ENCODE measurements around the gene ZNF783.
A peak's percentile ranks its signal among the peaks of the same experiment; 100 is the strongest.

ZNF783 gene

DNA sequence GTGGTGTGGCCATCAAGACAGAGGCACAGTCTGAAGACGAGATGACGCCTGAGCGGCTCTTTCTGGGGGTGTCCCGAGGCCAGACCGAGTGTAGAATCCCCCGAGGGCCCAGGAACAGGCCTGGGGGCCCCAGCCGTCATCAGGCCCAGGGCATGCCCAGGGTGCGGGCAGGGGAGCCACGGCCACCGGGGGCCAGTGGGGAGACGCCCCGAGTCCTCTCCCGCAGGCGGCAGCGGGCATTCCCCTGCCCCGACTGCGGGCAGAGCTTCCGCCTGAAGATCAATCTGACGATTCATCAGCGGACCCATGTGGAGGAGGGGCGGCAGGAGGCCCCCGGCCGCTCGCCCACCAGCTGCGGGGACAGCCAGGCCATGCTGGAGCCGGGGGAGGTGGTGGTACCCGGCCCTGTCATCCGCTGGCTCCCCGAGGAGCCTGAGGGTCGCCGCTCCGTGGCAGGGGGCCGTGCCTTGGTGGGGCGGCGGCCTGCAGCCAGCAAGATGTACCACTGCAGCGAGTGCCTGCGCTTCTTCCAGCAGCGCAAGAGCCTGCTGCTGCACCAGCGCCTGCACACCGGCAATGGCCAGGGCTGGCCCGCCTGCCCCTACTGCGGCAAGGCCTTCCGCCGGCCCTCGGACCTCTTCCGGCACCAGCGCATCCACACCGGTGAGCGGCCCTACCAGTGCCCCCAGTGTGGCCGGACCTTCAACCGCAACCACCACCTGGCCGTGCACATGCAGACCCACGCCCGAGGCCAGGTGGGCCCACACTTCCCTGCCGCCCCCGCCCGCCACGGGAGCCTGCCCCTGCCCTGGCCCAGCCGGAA, 19.7 kb downstream of the ZNF783 start:
- DNase-seq (ENCODE audit: low read depth): no peak

DNA sequence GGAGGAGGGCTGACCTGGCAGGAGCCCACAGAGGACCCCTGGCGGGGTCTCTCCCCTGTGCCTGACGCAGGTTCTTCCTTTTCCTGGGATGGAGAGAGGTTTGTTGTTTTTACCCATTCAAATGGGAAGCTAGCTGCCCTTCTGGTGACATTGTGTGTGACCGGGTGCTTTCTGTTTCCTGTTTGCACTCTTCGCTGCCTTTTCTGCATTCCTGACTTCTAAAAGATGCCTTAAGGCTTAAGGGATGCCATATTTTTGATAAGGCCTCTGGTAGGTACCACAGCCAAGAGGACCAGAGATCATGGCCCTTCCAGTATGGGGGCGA, 20.3 kb downstream of the ZNF783 start:
- no peak for DNase-seq (ENCODE audit: low read depth)

DNA sequence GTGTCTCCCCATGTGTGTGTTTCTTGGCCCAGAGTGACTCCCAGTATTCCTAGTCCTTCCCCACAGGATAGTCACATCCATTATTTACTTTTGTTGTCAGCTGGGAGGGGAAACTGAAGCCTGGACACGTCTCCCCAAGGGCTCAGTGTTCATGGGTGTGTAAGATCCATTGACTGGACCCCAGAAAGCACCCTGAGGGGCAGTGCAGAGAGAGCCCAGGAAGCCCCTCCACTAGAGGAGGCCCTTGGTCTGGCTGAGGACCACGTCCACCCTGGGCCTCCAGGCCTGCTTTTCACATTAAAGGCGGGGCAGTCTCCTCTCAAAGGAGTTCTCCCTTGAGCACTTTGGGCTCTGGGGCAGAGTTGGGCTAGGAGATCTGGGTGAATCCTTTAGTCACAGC, 21.3 kb downstream of the ZNF783 start:
- DNase-seq (ENCODE audit: low read depth): no peak

DNA sequence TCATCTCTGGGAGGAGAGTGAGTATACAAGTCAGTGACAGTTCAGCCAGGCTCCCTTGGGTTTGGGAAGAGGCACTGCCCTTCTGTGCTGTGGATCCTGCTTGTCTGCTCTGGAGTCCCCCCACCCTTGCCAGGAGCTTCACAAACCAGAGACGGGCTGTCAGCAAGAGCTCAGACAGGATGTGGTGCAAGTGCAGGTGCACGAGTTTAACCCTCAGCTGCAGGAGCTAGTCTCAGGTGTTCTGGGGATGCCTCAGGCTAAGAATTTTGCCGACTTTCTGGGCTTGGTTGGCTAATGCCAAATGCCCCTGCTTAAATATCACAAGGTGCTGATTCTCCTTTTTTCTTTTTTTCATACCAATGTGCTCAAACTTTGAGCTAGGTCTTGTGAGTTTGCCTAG, 22.3 kb downstream of the ZNF783 start:
- DNase-seq (ENCODE audit: low read depth): no peak

DNA sequence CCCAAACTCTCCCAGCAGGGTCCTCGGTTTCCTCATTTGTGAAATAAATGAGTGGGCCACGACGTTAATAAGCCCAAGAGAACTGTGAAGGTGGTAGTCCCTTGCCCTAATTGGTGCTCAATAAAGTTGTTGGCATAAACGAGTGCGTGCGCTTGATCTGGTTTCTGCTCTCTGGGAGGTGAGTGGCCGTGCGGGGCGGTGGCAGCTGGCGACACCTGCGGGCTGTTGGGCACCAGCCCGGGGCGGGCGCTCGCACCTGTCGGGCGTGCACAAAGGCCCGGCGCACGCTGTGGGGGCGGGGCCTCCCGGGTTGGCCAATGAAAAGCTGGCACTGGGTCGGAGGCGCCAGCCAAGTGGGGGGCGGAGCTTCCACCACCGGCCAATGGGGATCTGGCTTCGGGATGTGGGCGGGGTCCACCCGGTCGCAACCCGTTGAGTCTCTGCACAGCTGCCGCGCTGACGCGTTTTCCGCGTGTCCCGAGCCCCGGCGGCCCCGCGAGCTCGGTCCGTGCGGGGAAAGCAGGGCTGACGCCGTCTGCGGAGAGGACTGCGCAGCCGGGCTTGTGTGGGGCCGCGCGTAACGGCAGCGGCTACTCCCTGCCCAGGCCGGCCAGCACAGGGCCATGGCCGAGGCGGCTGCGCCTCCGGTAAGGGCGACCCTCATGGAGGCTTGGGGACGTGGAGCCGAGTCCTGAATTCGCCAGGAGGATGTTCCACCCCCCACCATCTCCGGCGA, 23.0 kb downstream of the ZNF783 start:
- DNase-seq (ENCODE audit: low read depth): peak; percentile 91

DNA sequence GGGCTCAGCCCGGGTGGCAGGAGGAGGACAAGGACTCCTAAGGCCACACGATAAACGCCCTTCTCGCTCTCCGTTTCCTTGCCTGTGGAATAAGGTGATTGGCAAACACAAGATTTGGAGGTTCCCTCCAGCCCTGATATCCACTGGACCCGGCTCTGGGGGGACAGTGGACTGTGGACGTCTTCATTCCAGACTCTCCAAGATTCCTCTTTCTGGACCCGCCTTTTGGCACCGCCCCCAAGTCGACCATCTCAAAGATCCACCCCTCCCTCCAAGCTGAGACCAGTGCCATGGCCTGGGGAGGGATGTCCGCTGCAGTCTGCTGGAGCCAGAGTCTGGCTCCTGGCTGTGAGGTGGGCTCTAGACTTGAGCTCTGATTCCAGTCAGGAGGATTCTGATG, 23.6 kb downstream of the ZNF783 start:
- no peak for DNase-seq (ENCODE audit: low read depth)

DNA sequence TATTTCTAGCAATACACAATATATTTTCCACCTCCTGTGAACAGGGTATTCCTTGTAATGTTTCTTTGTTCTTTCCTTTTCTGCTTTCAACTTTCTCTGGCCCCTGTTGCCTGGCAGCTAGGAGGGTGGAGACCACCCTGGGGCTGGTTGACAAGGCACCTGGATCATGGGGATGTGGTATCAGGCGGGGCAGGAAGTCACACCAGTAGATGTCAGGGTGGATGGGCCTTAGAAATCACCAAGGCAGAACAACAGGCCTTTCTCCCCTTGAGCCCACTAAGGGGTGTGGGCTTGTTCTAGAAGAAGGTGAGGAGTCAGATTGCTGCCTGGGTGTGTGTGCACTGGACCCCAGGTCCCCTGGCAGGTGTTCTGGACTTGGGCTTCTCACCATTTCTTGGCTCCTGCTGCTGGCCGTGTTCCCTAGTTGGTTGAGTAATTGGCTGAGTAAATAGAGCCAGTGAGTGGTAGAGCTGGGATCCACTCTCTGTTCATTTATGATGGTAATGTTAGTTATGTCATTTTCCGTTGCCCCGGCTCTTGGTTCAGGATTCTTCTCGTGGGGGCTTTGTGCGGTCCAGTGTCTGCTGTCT, 24.9 kb downstream of the ZNF783 start:
- DNase-seq (ENCODE audit: low read depth): no peak

DNA sequence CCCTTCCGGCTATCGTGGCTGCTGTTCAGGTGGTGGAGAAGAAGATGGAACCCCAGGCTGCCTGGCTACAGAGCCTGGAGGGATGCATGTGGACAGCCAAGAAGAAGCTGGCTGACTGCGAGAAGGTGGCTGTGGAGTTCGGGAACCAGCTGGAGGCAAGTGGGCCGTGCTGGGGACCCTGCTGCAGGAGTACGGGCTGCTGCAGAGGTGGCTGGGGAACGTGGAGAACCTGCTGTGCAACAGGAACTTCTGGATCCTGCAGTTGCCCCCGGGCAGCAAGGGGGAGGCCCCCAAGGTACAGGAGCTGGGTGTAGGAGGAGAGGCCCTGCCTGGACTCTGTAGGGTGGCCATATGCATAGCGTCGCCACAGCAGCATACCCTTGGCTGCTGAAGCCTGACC, 25.6 kb downstream of the ZNF783 start:
- no peak for DNase-seq (ENCODE audit: low read depth)

DNA sequence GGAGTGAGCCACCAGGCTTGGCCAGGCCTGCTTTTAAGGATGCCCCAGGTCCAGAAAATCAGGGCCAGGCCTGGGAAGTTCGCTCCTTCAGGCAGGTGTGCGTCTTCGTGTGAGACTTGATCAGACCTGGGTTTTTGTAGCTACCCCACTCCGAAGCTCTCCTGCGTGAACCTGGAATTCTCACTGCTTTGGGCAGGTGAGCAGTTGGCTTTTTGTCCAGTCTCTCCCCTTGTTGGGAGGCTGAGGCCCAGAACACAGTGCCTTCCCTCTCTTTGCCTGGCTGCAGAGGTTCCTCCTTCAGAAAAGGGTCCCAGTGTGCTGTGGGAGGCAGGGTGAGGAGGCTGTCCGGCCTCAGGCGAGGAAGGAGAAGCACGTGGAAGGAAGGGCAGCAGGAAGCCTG, 27.3 kb downstream of the ZNF783 start:
- no peak for DNase-seq (ENCODE audit: low read depth)

DNA sequence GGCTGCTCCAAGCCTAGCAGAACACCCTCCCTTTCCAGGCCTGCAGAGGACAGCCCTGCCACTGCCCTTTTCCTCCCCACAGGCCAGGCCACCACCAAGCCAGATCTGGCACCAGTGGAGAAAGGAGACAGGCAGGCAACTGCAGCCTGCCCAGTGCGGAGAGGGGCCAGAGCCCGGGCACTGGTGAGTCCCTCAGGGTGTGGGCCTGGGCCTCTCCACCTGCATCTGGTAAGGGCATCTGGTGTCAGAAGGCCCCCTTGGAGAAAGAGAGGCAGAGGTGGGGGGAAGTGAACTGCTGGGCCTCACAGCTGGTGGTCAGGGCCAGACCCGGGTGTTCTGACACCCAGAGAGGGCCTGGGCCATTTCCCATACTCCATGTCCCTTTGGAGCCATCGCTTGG, 27.9 kb downstream of the ZNF783 start:
- no peak for DNase-seq (ENCODE audit: low read depth)

DNA sequence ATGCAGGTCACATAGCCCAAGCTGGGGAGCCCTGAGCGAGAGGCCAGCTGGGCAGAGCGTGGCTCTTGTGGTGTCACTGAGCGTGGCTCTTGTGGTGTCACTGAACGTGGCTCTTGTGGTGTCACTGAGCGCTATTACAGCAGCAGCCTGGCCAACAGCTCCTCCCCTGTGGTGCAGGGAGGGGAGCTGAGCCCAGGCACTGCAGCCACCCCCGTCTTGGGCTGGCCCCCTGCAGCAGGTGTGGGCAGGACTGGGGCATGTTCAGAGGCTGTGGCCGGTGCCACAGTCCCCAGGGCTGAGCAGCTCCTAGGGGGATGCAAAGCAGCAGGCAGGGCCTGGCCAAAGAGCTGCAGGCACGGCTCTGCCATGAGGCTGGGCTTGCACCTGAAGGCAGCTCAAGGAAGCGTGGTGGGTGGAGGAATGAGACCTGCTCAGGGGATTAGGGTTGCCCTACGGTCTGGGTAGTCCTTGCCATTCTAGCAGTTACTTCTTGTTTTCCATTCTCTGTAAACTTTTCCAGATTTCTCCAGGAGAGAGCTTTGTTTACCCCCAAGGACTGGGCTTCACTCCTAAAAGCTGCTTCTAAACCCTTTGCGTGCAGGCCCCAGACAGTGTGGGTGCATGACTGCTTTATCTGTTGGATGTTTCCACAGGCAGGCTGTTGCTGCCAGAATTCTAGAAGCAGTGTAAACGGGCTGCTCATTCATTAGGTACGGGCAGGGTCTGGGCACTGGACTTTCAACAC, 29.2 kb downstream of the ZNF783 start:
- DNase-seq (ENCODE audit: low read depth): no peak

DNA sequence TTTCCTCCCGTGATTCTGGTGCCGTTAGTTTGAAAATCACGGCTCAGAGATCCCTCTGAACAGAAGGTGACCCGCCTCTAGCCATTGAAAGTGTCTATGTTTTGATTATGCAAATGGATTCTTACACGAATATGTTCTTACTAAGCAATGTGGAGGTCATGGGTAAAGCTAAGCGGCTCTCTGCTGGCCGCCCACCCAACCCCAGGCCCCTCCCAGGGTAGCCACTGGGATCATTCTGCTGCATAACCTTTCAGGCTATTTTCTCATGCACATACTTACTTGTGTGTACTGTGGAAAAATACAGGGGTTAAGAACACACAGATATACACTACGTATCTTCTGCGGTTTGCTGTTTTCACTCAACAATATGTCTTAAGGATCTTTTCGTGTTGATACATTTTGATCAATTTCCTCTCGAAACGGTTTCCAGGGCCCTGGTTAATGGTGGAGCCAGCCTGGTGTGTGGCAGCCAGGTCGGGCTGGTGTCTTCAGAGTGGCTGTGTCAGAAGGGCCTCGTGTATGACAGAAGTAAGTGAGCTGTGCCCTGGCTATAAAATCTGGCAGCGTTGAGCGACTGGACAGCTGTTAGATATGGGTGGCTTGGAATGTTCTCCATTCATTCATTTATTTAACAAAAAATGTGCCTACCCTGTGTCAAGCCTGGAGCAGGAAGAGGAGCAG, 29.9 kb downstream of the ZNF783 start:
- DNase-seq (ENCODE audit: low read depth): no peak

DNA sequence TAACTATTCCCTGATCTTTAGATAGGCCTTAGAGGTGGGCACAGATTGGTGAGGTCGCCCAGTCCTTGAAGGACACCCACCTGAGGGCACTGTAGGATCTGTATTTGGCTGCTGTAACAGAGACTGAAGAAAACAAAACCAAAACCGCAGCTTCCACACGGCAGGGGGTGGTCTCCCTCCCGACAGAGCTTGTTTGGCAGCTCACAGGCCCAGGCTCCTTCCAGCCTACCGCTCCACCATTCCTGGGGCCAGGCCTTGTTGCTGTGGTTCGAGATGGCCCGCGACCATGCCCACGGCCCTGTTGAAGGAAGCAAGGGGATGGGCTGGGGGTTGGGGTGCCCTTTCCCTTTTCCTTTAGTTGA, 30.4 kb downstream of the ZNF783 start:
- no peak for DNase-seq (ENCODE audit: low read depth)

DNA sequence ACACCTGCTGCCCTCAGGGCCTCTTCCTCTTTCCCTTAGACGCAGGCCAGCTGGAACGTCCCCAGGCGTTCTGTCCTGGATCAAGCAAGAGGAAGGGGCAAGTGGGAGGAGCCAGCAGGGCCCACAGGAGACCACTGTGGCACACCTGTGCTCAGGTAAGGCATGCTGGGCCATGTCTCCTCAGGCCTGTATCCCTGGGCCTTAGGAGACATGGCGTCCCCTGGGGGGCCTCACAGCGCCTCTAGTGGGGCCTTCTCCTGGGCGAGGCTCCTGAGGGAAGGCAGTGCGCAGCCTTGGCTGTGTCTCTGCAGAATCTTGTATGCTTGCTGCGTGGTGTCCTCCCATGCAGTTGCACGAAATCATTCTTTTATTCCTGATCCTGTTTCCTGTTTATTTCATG, 31.3 kb downstream of the ZNF783 start:
- DNase-seq (ENCODE audit: low read depth): no peak

DNA sequence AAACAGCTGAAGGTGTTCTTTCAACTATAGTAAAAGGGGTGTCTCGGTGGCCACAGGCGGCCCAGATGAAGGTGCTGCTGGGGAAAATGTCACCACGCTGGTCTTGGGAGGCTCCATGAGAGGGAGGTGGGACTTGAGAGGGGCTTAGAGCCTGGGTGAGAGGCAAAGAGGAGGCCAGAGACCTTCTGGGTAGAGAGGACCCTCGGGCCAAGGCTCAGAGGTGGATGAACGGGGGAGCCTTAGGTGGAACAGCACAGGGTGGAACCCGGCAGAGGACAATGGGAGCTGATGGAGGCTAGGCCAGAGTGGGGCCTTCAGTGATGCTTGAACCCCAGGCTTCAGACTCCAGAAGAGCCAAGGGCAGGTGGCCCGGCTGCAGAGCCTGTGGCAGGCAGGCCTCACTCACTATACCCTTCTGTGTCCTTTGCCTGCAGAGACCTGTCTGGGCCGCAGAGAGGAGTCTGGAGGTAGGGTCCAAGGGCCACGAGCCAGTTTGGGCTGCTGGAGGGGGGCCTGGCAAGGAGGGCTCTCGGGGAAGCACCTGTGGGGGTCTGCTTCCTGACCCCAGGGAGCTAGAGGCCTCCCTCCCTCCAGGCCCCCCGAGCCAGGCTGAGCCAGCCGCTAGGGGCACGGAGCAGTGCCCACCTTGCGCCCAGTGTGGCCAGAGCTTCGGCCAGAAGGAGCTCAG, 32.1 kb downstream of the ZNF783 start:
- DNase-seq (ENCODE audit: low read depth): no peak

DNA sequence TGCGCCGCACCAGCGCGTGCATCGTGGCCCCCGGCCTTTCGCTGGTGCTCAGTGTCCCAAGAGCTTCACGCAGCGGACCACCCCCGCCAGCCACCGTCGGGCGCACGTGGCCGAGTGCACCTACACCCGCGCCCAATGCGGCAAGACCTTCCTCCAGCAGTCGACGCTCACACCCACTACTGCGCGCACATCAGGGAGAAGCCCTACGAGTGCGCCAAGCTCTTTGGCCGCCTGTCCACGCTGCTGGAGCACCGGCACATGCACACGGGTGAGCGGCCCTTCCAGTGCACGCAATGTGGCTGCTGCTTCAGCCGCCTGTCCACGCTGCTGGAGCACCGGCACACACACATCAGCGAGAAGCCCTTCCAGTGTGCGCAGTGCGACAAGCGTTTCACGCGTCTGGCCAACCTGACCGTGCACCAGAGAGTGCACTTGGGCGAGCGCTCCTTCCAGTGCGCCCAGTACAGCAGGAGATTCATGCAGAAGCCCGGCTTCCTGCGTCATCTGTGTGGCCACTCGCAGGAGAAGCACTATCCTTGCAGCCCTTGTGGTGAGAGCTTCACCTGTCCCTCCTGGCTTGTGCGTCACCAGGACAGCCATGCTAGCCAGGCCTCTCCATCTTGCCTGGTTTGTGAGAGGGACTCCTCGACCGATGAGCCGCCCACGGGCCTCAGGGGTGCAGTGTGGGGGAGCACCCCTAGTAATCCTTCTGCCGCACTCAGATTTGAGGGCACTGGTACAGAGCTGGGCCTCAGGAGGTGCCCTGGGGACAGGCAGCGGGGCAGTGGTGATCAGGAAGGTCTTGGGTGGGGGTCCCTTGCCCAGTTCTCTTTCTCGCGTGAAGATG, 32.9 kb downstream of the ZNF783 start:
- DNase-seq (ENCODE audit: low read depth): no peak

DNA sequence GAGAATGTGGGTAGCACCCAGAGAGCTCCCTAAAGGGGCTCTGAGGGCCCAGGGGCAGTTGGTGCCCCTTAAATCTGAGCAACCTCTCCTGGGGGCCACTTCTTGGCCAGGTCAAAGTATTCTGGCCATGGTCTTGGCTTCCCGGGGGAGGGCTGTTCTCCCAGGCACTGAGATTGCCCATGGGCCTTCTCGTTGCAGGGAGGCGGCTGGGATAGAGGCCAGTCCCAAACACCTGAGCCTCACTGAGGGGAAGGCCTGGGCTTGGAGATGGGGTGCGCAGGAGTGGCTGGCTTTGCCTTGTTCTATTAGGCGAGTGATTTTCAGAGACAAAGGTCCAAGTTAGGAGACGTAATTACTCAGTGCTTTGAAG, 33.5 kb downstream of the ZNF783 start:
- no peak for DNase-seq (ENCODE audit: low read depth)

DNA sequence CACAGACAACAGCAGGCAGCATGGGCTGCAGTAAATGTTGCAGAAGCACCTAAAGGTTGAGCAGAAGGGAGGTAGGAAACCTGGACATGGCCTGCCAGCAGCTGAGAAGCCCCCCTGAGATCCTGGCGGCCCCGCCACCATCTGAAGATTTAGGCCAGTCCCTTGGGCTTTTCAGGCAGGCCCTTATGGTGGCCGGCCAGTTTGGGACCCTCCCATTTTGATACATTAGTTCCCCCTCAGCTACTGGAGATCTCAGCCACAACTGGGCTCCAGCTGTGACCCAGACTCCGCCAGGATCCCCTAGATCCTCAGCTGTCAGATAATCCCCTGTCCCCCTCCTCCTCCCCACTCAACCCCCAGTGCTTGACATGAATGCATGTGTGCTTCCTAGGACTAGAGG, 34.4 kb downstream of the ZNF783 start:
- no peak for DNase-seq (ENCODE audit: low read depth)

DNA sequence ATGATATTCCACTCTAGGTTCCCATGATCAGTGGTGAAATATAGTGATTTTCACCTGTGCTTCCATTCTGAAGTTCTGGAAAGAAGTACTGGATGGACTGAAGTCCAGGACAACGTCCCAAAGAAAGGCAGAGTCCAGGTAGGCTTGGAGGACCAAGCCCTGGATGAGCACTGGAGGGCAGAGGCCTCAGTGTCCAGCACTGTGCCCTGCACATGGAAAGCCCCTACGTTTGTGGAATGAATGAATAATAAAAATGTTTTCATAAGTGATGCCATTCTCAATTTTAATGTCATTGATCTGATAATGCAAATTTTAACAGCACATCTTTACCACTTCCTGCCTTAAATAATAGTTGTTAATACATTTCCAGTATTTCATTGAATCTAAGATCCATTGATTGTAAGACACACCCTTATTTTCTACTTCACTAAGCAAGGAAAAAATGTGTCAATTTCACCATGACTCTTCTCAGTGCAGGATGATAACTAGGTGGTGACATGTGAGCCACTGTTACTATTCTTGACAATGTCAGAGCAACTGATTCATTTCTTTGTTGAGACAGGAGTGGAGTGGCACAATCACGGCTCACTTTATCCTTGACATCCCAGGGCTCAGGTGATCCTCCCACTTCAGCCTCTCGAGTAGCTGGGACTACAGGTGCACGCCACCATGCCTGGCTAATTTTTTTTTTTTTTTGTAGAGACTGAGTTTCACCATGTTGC, 35.2 kb downstream of the ZNF783 start:
- DNase-seq (ENCODE audit: low read depth): no peak
